Measurements from ENCODE around the gene ATG9A.

- TF ChIP-seq EZH2 (IDR thresholded peaks at IDR 0.05): no peak
- TF ChIP-seq POLR2AphosphoS5 (IDR thresholded peaks at IDR 0.05; ENCODE audit: borderline replicate concordance, low read depth, low read length): no peak
- no peak for TF ChIP-seq FOXP2 (optimal IDR thresholded peaks at IDR 0.05; ENCODE audit: control extremely low read depth, extremely low read length, insufficient read depth)
Observed at GRCh38 chr2:219179601-219180465, 49.6 kb downstream of the ATG9A start.

All from SK-N-MC (cell line).